Mucosa of rectum (tissue), 2 donors: ENCODE data around the gene ATP5F1B.
"Not testable (repeated sequence)": the region's sequence is repeated elsewhere in the genome, so short reads cannot be mapped to it uniquely, and the experiment has no call there.

Experiments used
- H3K27ac ChIP-seq, 2 donors: one replicate each; pipeline ENCODE4 v1.7.0; 2013; ENCODE audit warnings: inconsistent platforms in 2 of 2, low read depth in 2 of 2, low read length in 2 of 2
- H3K27me3 ChIP-seq, 2 donors: one replicate each; pipeline ENCODE4 v1.7.0; 2013; ENCODE audit warnings: low read length in 2 of 2; ENCODE audit not compliant: control insufficient read depth in 2 of 2, insufficient read depth in 2 of 2
- H3K36me3 ChIP-seq, 2 donors: one replicate each; pipeline ENCODE4 v1.7.0; 2013; ENCODE audit warnings: low read length in 2 of 2; ENCODE audit not compliant: control insufficient read depth in 2 of 2, insufficient read depth in 2 of 2
- H3K4me1 ChIP-seq, 2 donors: one replicate each; pipeline ENCODE4 v1.7.0; 2013; ENCODE audit warnings: low read length in 2 of 2, mild to moderate bottlenecking in 1 of 2; ENCODE audit not compliant: control insufficient read depth in 2 of 2, insufficient read depth in 2 of 2
- H3K4me3 ChIP-seq, 2 donors: one replicate each; pipeline ENCODE4 v1.7.0; 2013; ENCODE audit warnings: low read length in 2 of 2
- H3K9ac ChIP-seq, 2 donors: one replicate each; pipeline ENCODE4 v1.7.0; 2013; ENCODE audit warnings: low read length in 2 of 2, low read depth in 1 of 2, mild to moderate bottlenecking in 1 of 2
- H3K9me3 ChIP-seq, 2 donors: one replicate each; pipeline ENCODE4 v1.7.0; 2013; ENCODE audit warnings: low read length in 2 of 2; ENCODE audit not compliant: control insufficient read depth in 2 of 2
- donor health status: healthy.
- donor health status: Normal muscosa, but diverticular disease.

ATP5F1B gene

DNA sequence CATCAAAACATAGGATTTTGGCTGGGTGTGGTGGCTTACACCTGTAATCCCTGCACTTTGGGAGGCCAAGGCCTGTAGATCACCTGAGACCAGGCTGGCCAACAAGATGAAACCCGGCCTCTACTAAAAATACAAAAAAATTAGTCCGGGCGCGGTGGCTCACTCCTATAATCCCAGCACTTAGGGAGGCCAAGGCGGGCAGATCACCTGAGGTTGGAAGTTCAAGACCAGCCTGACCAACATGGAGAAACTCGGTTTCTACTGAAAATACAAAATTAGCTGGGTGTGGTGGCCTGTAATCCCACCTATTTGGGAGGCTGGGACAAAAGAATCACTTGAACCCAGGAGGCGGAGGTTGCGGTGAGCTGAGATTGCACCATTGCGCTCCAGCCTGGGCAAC is 2.2 kb upstream of the ATP5F1B start:
- H3K27ac ChIP-seq, H3K27me3 ChIP-seq, H3K9me3 ChIP-seq, H3K4me3 ChIP-seq, H3K9ac ChIP-seq: not testable (repeated sequence)
- Histone ChIP-seq H3K4me1 (peaks cover 7 to 21% of the 10 kb centered on the region in 2 donors), H3K36me3 (peaks cover 15 to 18% of the 10 kb centered on the region in 2 donors)

- Histone ChIP-seq H3K4me3 (peak overlapping the region; percentile 84 to 100), H3K9ac (peak overlapping the region; percentile 98 to 100), H3K36me3 (peaks cover 34 to 40% of the 10 kb centered on the region in 2 donors), H3K27me3 (no peaks in the 10 kb centered on the region), H3K4me1 (peaks cover 9 to 28% of the 10 kb centered on the region in 2 donors), H3K27ac (peak overlapping the region; percentile 95), H3K9me3 (no peaks in the 10 kb centered on the region)
Measured at GRCh38 chr12:56645201-56645716, 525 bp downstream of the ATP5F1B start.

DNA sequence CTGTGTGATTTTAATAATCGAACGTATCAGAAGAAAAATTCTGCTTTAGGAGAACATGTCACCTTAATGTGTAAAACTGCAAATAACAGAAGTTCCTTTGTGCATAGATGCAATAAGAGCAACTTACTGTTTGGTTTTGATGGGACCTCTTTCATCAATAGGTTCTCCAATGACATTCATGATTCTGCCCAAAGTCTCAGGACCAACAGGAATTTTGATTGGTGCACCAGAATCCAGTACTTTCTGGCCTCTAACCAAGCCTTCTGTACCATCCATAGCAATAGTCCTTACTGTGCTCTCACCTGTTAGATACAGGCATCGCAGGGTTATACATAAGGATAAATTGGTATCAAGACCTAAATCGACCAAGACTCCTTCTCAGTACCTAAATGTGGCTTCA is 1.1 kb downstream of the ATP5F1B start:
- H3K27me3 ChIP-seq = no peaks in the 10 kb centered on the region
- peak overlapping the region; percentile 84 to 100 for H3K4me3 ChIP-seq
- H3K9ac ChIP-seq = peak overlapping the region; percentile 98 to 100
- peaks cover 39 to 44% of the 10 kb centered on the region in 2 donors for H3K36me3 ChIP-seq
- H3K4me1 ChIP-seq = peaks cover 9 to 28% of the 10 kb centered on the region in 2 donors
- no peaks in the 10 kb centered on the region for H3K9me3 ChIP-seq
- peak overlapping the region; percentile 95 for H3K27ac ChIP-seq

GRCh38 chr12:56641219-56641618 is 4.6 kb downstream of the ATP5F1B start:
- Histone ChIP-seq H3K36me3 (peaks cover 62 to 66% of the 10 kb centered on the region in 2 donors), H3K9ac (no peak overlapping the region), H3K4me1 (peaks cover 9 to 34% of the 10 kb centered on the region in 2 donors), H3K9me3 (no peaks in the 10 kb centered on the region), H3K27me3 (no peaks in the 10 kb centered on the region), H3K27ac (no peak overlapping the region), H3K4me3 (no peak overlapping the region)

DNA sequence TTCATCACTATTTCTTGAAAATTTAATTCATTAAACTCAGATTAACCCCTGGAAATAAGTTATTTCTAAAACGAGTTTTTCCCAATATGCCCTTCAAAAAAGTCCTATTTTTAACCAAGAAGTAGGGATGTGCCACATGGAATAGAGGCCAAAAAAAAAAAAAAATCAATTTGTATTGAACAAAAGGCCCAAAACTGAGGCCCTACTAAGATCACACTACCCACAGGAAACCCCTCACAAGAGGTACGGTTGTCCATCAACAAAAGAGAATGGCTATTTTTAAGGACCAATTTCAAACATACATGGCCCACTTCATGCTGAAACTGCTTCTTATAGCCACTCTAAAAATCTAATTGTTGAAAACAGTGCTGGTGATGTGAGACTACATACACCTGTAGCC is 8.2 kb downstream of the ATP5F1B start:
- Histone ChIP-seq H3K4me3 (no peak overlapping the region), H3K9me3 (no peaks in the 10 kb centered on the region), H3K36me3 (peaks cover 40 to 47% of the 10 kb centered on the region in 2 donors), H3K9ac (peak overlapping the region in 1 of 2 donors; percentile 92), H3K27ac (peak overlapping the region; percentile 97 to 99), H3K27me3 (no peaks in the 10 kb centered on the region), H3K4me1 (peaks cover 24 to 43% of the 10 kb centered on the region in 2 donors)

- peak overlapping the region; percentile 92 to 98 for H3K9ac ChIP-seq
- H3K36me3 ChIP-seq = peaks cover 33 to 40% of the 10 kb centered on the region in 2 donors
- no peaks in the 10 kb centered on the region for H3K27me3 ChIP-seq
- H3K27ac ChIP-seq = peak overlapping the region; percentile 97 to 99
- peak overlapping the region; percentile 76 to 91 for H3K4me3 ChIP-seq
- no peaks in the 10 kb centered on the region for H3K9me3 ChIP-seq
- peaks cover 29 to 44% of the 10 kb centered on the region in 2 donors for H3K4me1 ChIP-seq
Measured at GRCh38 chr12:56636675-56637540, 8.9 kb downstream of the ATP5F1B start.

DNA sequence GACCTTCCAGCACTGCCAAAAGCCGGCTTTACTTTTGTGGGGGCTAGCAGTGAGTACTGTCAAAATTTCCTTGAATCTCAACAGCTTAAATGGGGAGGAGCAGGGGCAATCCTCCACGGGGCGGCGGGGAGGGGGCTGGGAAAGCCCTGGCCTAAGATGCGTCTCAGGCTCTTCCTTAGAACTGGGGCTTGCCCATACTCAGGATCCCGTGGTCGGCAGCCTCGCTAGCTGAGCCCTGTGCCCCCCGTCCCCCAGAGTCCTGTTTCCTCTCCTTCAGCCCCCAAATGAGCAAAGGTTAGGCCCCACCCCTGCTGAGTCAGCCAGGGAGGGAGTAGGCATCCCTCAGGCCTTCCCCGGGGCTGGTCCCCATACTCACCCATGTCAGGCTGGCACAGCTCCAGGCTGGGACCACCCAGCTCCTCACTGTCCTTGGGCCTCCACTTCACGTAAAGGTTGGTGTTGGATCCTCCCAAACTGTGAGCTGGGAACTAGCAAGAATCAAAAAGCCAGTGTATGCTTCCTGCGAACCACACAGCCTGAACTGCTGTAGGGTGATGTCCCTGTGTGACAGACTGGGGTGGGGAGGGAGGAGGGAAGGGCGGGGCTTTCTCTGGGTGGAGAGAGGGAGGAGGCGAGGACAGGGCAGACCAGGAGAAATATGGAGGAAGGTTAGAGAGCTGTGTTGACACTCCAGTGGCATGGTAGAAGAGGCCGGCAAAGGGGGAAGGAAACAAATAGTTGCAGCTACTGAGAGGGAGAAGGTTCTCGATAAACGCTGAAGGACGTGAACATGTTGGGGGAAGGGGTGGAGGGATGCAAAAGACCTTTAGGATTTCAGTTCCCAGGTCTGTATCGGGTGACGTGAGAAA is 9.7 kb downstream of the ATP5F1B start:
- H3K27ac ChIP-seq = peak overlapping the region; percentile 97 to 99
- no peaks in the 10 kb centered on the region for H3K27me3 ChIP-seq
- H3K4me1 ChIP-seq = peaks cover 35 to 50% of the 10 kb centered on the region in 2 donors
- H3K9ac ChIP-seq = peak overlapping the region; percentile 92 to 98
- peak overlapping the region; percentile 76 to 91 for H3K4me3 ChIP-seq
- peaks cover 30 to 33% of the 10 kb centered on the region in 2 donors for H3K36me3 ChIP-seq
- H3K9me3 ChIP-seq = no peaks in the 10 kb centered on the region

- Histone ChIP-seq H3K27ac (peak overlapping the region; percentile 97 to 99), H3K4me3 (peak overlapping the region; percentile 76 to 91), H3K36me3 (peaks cover 26 to 27% of the 10 kb centered on the region in 2 donors), H3K9ac (peak overlapping the region; percentile 92 to 98), H3K4me1 (peaks cover 43 to 57% of the 10 kb centered on the region in 2 donors), H3K9me3 (no peaks in the 10 kb centered on the region), H3K27me3 (no peaks in the 10 kb centered on the region)
Measured at GRCh38 chr12:56634837-56635791, 10.7 kb downstream of the ATP5F1B start.

DNA sequence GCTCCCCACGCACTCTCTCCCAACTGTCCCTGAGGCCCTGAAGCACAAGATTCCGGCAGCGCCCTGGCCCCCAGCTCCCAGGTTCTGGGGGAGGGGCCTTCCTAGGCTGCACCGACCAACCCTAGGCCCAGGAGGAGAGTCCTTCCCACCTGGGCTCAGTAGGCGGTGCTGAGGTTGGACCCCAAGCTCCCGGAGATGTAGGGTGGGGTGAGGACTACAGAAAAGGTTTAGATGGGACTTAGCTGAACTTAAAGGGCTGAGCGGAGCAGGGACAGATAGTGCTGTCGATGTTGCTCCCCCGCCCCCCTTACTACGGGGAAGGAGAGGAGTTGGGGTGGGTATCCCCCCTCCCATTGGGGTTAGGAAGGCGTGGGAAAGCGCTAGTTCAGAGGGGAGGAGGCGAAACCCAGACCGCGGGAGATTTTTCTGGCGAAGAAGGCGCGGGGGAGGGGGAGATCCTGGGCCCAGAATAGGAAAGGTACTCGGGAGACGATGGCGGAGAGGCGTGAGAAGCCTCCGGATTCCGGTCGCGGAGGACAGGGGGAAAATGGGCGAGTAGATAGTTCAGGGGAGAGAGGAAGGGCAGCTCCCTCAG is 11.4 kb downstream of the ATP5F1B start:
- peak overlapping the region; percentile 97 to 99 for H3K27ac ChIP-seq
- H3K9ac ChIP-seq = peak overlapping the region; percentile 91 to 92
- no peaks in the 10 kb centered on the region for H3K27me3 ChIP-seq
- H3K9me3 ChIP-seq = no peaks in the 10 kb centered on the region
- H3K4me3 ChIP-seq = peak overlapping the region; percentile 76 to 91
- peaks cover 43 to 57% of the 10 kb centered on the region in 2 donors for H3K4me1 ChIP-seq
- H3K36me3 ChIP-seq = peaks cover 18 to 20% of the 10 kb centered on the region in 2 donors
